ENCODE measurements around the gene GAGE13. TPM values are rescaled to one million over a fixed set of nuclear protein-coding genes. Genes with fewer than 3 reads are reported as not detected.

Gene GAGE13
- total and polyA plus RNA-seq, 2 of the 8 experiments (the other 6 are each of a cell fraction or from before 2014, with no cell fraction given) = not detected

DNA sequence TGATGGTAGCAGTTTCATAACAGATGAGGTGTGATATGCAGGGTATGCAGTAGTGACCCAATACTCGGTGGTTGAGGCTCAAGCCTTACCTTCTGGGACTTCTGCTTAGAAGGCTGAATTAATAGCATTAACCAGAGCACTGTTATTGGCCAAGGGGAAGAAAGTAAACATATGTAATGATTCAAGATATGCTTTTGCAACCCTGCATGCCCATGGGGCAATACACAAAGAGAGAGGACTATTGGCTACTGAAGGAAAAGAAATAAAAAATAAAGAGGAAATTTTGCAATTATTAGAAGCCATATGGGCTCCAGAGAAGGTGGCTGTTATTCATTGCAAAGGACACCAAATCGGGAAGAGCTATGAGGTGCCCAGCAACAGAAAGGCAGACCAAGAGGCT, 19.2 kb upstream of the GAGE13 start:
- H3K4me2 ChIP-seq (ENCODE audit: insufficient read depth in 1 of 2, low read depth in 2 of 2, low read length in 2 of 2) = no peak overlapping the region
- no peak overlapping the region for H4K5ac ChIP-seq (ENCODE audit: insufficient read length, low read depth, low read length)
- no peak for FAIRE-seq
- no peaks in the 10 kb centered on the region for H4K20me1 ChIP-seq (replicated peaks in 1 of 2; ENCODE audit: control insufficient read depth in 1 of 2, insufficient read depth in 2 of 2, low read length in 2 of 2)
- no peak overlapping the region for H3K9ac ChIP-seq (replicated peaks in 1 of 4; ENCODE audit: extremely low read depth in 1 of 4, low read depth in 3 of 4, low read length in 3 of 4)
- H4K91ac ChIP-seq (replicated peaks; ENCODE audit: insufficient read length, low read length) = no peak overlapping the region
- ChIA-PET POLR2A (ENCODE audit: partially characterized antibody) (no interaction called here), CTCF (ENCODE audit: partially characterized antibody) (no interaction called here)
- no peak overlapping the region for H2AK5ac ChIP-seq (ENCODE audit: low read depth, low read length)
- no peak overlapping the region for H2BK120ac ChIP-seq (replicated peaks; ENCODE audit: low read depth, low read length)
- no peaks in the 10 kb centered on the region for H3K9me3 ChIP-seq (ENCODE audit: insufficient read depth in 2 of 2, low read depth in 1 of 2, low read length in 1 of 2)
- H3K79me1 ChIP-seq (ENCODE audit: low read depth, low read length) = no peaks in the 10 kb centered on the region
- no peak overlapping the region for H3K23ac ChIP-seq (ENCODE audit: insufficient read length)
- H3K36me3 ChIP-seq (ENCODE audit: control insufficient read depth in 2 of 4, insufficient read depth in 4 of 4, low read length in 3 of 4) = no peaks in the 10 kb centered on the region
- H2BK5ac ChIP-seq (ENCODE audit: low read depth, low read length) = no peak overlapping the region
- H2BK12ac ChIP-seq (ENCODE audit: low read depth, low read length) = no peak overlapping the region
- no peaks in the 10 kb centered on the region for H3K27me3 ChIP-seq (replicated peaks in 1 of 4; ENCODE audit: control insufficient read depth in 3 of 4, extremely low read depth in 1 of 4, insufficient read depth in 3 of 4, low read length in 3 of 4)
- no peak for DNase-seq (ENCODE audit: low read depth in 1 of 2, low spot score in 2 of 2)
- H2BK15ac ChIP-seq (ENCODE audit: low read length) = no peak overlapping the region
- H3K4me3 ChIP-seq (ENCODE audit: extremely low read depth in 1 of 4, insufficient read depth in 2 of 4, low read depth in 3 of 4, low read length in 4 of 4) = no peak overlapping the region
- no peak overlapping the region for H2AFZ ChIP-seq (ENCODE audit: low read length)
- H3K23me2 ChIP-seq (ENCODE audit: low read depth, low read length) = no peaks in the 10 kb centered on the region; the same call in 1 of the 2 replicates
- peaks cover 4 to 22% (median 12%) of the 10 kb centered on the region in 4 experiments for H3K4me1 ChIP-seq (replicated peaks in 1 of 4; ENCODE audit: control insufficient read depth in 3 of 4, insufficient read depth in 4 of 4, low read length in 3 of 4)
- H3K18ac ChIP-seq (ENCODE audit: extremely low read depth, low read length) = no peak overlapping the region; the same call in 1 of the 2 replicates
- no peak overlapping the region for H3K27ac ChIP-seq (ENCODE audit: low read depth, low read length)
- 87% methylated on average over 2 of the region's 2 CpGs; no CpG with 5 or more reads in 1 of the 2 experiments for WGBS, 2 experiments (ENCODE audit: extremely low coverage in 1 of 2, insufficient coverage in 1 of 2, insufficient read length in 1 of 2, insufficient replicate concordance in 2 of 2, low coverage in 1 of 2, low lambda C conversion rate in 2 of 2, missing lambda C conversion rate in 1 of 2)
- H3K56ac ChIP-seq (replicated peaks; ENCODE audit: insufficient read length, low read depth, low read length) = no peak overlapping the region
- no peak overlapping the region for H3K14ac ChIP-seq (ENCODE audit: insufficient read length)
- H4K8ac ChIP-seq (ENCODE audit: extremely low read depth, insufficient read depth, low read length) = no peak overlapping the region
- no peak overlapping the region for H2BK20ac ChIP-seq (ENCODE audit: low read length)
- H3K4ac ChIP-seq (replicated peaks; ENCODE audit: insufficient read length, low read depth, low read length) = no peak overlapping the region
- H3K79me2 ChIP-seq (ENCODE audit: control insufficient read depth in 1 of 2, insufficient read depth in 2 of 2, low read length in 2 of 2) = no peaks in the 10 kb centered on the region
- TF ChIP-seq HDAC6 (IDR thresholded peaks at IDR 0.05; ENCODE audit: low read depth, low read length) (no peak), RFX5 (IDR thresholded peaks at IDR 0.05; ENCODE audit: borderline replicate concordance, low read depth, low read length) (no peak), MAX (IDR thresholded peaks at IDR 0.05) (no peak), JUND (IDR thresholded peaks at IDR 0.05; ENCODE audit: low read length) (no peak), POU5F1 (IDR thresholded peaks at IDR 0.05; ENCODE audit: low read depth, low read length) (no peak), CTBP2 (IDR thresholded peaks at IDR 0.05; ENCODE audit: borderline replicate concordance, insufficient read depth, insufficient read length, low read length) (no peak), POLR2AphosphoS5 (IDR thresholded peaks at IDR 0.05; ENCODE audit: low read depth, low read length) (no peak), ASH2L (IDR thresholded peaks at IDR 0.05; ENCODE audit: low read length) (no peak), SIRT6 (IDR thresholded peaks at IDR 0.05; ENCODE audit: low read length) (no peak), KDM4A (IDR thresholded peaks at IDR 0.05; ENCODE audit: low read depth, low read length, severe bottlenecking) (no peak), BCL11A (IDR thresholded peaks at IDR 0.05; ENCODE audit: low read depth in 2 of 2, low read length in 2 of 2) (no peak), CBX8 (IDR thresholded peaks at IDR 0.05; ENCODE audit: borderline replicate concordance, low read depth, low read length) (no peak)
- TF ChIP-seq, protein P1, sequence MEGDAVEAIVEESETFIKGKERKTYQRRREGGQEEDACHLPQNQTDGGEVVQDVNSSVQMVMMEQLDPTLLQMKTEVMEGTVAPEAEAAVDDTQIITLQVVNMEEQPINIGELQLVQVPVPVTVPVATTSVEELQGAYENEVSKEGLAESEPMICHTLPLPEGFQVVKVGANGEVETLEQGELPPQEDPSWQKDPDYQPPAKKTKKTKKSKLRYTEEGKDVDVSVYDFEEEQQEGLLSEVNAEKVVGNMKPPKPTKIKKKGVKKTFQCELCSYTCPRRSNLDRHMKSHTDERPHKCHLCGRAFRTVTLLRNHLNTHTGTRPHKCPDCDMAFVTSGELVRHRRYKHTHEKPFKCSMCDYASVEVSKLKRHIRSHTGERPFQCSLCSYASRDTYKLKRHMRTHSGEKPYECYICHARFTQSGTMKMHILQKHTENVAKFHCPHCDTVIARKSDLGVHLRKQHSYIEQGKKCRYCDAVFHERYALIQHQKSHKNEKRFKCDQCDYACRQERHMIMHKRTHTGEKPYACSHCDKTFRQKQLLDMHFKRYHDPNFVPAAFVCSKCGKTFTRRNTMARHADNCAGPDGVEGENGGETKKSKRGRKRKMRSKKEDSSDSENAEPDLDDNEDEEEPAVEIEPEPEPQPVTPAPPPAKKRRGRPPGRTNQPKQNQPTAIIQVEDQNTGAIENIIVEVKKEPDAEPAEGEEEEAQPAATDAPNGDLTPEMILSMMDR (IDR thresholded peaks at IDR 0.05; ENCODE audit: control extremely low read depth in 1 of 3, insufficient read depth in 1 of 3, low read depth in 1 of 3, low read length in 3 of 3) = no peak
